Stimulated activated CD8-positive, alpha-beta memory T cell treated with anti-CD3 and anti-CD28 coated beads, Interleukin-7, amount 100 ng/mL, for 4 hours (primary cell): ENCODE data around the gene TNNI3.
"Not testable (repeated sequence)": the region's sequence is repeated elsewhere in the genome, so short reads cannot be mapped to it uniquely, and the experiment has no call there.

Source experiments
- DNase-seq, 2 donors: peaks; one replicate each; pipeline ENCODE4 v3.0.0-alpha.2; 2020; ENCODE audit warnings: low read depth in 2 of 2

TNNI3 gene

DNA sequence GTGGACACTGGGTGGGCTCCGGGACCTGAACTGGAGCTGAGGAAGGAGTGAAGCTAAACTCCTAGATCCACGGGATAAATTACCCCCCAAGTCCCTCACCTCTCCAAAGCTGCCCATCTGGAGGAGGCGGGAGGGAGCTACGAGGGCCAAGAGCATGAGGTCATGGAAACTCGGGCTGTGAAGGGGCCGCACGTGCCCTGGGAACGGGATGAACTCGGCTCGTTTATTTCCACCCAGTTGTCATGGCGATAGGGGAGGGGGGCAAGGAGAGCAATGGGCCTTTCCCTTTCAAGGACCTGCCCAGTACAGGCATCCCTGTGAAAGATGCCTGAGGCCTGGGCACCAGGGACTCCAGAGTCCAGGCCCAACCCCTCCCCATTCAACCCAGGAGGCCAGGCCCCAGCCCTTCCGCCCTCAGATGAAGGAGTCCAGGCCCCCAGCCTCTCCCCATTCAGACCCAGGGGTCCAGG is 43.9 kb downstream of the TNNI3 start:
- no peak for DNase-seq

DNA sequence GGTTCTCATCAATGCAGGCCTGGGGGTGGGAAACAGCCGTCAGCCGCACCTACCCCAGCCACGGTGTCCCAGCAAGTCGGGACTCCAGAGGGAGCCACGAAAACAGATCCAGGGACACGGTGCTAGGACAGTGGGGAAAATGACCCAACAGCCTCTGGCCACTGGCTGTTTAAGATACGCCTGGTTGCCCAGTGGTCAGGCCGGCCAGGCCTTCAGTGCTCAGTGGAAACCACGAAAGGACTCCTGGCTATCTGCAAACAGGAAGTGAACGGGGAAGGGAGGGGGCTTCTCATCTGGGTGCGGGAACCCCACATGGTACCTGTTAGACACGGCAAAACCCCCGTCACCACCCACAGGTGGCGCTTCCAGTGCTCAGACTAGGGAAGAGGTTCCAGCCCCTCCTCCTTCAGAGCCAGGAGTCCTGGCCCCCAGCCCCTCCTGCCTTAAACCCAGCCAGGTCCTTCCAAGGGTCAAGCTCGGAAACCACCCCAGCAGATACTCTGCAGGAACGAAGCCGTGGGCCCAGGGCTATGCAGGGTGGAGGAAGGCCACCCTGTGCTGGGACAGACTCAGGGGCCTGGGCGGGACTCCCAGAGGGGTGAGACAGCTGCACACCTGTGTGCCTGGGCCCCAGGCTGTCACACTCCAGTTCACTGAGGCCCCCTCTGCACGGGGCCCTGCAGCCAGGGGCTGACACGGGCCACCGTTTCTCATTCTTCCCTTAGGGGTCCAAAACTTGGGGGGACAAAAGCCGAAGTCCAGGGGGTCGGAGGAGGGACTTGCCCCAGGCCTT is 44.6 kb downstream of the TNNI3 start:
- no peak for DNase-seq

DNA sequence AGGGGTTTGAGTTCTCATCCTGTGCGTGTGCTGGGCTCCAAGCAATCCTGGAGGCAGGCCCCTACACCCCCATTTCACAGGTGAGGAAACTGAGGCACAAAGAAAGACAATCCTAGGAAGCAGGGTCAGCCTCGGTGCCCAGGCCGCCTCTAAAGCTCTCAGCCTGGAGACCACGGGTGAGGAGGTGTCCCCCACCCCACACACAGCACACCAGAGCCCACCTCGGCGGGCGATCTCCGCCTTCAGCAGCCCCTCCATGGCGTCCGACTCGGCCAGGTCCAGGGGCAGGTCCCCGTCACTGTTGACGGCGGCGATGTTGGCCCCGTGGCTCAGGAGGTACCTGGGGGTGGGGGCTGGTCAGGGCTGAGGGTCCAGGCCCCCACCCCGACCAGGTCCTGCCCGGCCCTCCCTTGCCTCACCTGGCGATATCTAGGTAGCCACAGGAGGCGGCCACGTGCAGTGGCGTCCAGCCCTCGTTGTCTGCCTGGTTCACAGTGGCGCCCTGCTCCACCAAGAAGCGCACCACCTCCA is 45.2 kb downstream of the TNNI3 start:
- no peak for DNase-seq

GRCh38 chr19:55111238-55111831 is 46.2 kb downstream of the TNNI3 start:
- no peak for DNase-seq

GRCh38 chr19:55109527-55110291 is 47.8 kb downstream of the TNNI3 start:
- no peak for DNase-seq

- not testable (repeated sequence) for DNase-seq
Measured at GRCh38 chr19:55107252-55107651, 50.3 kb downstream of the TNNI3 start.

DNA sequence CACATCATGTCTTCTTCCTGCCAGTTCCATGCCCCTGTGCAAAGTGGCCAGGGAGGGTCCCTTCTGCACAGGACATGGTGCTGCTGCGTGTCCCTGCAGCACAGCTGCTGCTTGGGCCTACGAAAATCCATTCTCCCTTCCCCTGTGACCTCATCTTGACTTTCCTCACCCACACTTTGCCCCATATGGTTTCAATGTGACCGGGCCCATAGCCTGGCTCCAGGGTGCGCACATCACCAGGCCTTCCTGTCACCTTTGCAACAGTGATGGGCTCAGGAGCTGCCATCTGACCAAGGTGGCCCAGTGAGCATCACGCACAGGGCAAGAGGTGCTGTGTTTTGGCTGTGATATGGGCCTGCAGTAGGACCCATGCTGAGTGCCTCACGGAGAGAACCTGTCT is 50.9 kb downstream of the TNNI3 start:
- no peak for DNase-seq

- no peak for DNase-seq
Measured at GRCh38 chr19:55105237-55105636, 52.3 kb downstream of the TNNI3 start.

GRCh38 chr19:55103190-55103589 is 54.3 kb downstream of the TNNI3 start:
- no peak for DNase-seq
